DND-41 (cell line): ENCODE measurements around the gene SOX12.

Experiments used
- CTCF ChIP-seq: IDR thresholded peaks from 2 replicates; pipeline ENCODE4 v1.5.1; 2012; ENCODE audit warnings: borderline replicate concordance, low read length, moderate library complexity, mild to moderate bottlenecking; ENCODE audit not compliant: poor library complexity, severe bottlenecking; ENCODE audit errors: extremely low read depth
- EZH2 ChIP-seq: IDR thresholded peaks from 3 replicates; pipeline ENCODE4 v1.6.1; 2012; ENCODE audit warnings: borderline replicate concordance, low read depth, mild to moderate bottlenecking, moderate library complexity, low read length, inconsistent platforms; ENCODE audit not compliant: severe bottlenecking

GRCh38 chr20:309841-310644 lies 15.3 kb upstream of the SOX12 start:
- TF ChIP-seq CTCF (no peak), EZH2 (no peak)
